ENCODE measurements around the gene MRPL52.

The MRPL52 gene

GRCh38 chr14:22808388-22809209, 21.1 kb upstream of the MRPL52 start:
- Histone ChIP-seq H3K4me3 (ENCODE audit: insufficient read depth, low read depth, low read length) (no peak overlapping the region), H3K9me3 (ENCODE audit: control insufficient read depth, low read length) (no peaks in the 10 kb centered on the region), H3K27ac (ENCODE audit: insufficient read depth, low read depth, low read length, poor library complexity, severe bottlenecking) (no peak overlapping the region), H3K36me3 (ENCODE audit: control insufficient read depth, insufficient read depth, low read length) (no peaks in the 10 kb centered on the region), H3K4me1 (ENCODE audit: control insufficient read depth, insufficient read depth, low read length) (no peaks in the 10 kb centered on the region), H3K27me3 (ENCODE audit: control insufficient read depth, insufficient read depth, low read length, poor library complexity, severe bottlenecking) (no peaks in the 10 kb centered on the region)
- WGBS, 2 experiments = 72 to 77% methylated on average over 5 of the region's 5 CpGs

DNA sequence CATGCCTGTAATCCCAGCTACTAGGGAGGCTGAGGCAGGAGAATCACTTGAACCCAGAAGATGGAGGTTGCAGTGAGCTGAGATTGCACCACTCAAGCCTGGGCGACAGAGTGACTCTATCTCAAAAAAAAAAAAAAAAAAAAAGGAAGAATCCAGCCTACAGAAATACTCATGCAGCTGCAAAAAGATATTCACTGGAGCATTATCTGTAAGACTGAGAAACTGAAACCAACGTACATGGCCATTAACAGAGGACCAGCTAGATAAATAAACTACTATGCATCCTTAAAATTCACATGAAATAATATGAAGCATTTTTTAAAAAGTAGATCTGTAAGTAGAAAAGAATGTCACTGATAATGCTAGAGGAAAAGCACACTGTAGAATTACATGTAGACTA, 18.0 kb upstream of the MRPL52 start:
- H3K9me3 ChIP-seq (ENCODE audit: control insufficient read depth, low read length) = no peaks in the 10 kb centered on the region
- no peaks in the 10 kb centered on the region for H3K36me3 ChIP-seq (ENCODE audit: control insufficient read depth, insufficient read depth, low read length)
- no peak overlapping the region for H3K4me3 ChIP-seq (ENCODE audit: insufficient read depth, low read depth, low read length)
- no peaks in the 10 kb centered on the region for H3K4me1 ChIP-seq (ENCODE audit: control insufficient read depth, insufficient read depth, low read length)
- H3K27ac ChIP-seq (ENCODE audit: insufficient read depth, low read depth, low read length, poor library complexity, severe bottlenecking) = no peak overlapping the region
- no peaks in the 10 kb centered on the region for H3K27me3 ChIP-seq (ENCODE audit: control insufficient read depth, insufficient read depth, low read length, poor library complexity, severe bottlenecking)
- WGBS, 2 experiments = 85 to 93% methylated on average over 2 of the region's 2 CpGs

DNA sequence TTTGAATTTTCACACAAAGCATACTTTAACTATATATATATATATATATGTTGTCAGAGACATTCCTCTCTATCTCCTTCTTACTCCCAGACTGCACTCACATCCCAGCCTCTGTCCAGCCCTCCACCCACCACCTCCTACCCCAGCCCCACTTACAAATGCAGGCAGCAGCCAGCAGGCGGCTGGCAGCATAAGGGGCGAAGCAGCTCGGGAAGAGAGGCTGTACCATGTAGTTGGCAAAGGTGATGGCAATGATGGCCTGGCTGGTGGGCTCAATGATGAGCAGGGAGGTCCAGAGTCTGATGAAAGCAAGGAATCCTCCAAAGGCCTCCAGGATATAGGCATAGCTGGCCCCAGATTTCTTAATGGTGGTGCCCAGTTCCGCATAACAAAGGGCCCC, 16.9 kb upstream of the MRPL52 start:
- Histone ChIP-seq H3K27me3 (ENCODE audit: control insufficient read depth, insufficient read depth, low read length, poor library complexity, severe bottlenecking) (no peaks in the 10 kb centered on the region), H3K9me3 (ENCODE audit: control insufficient read depth, low read length) (no peaks in the 10 kb centered on the region), H3K36me3 (ENCODE audit: control insufficient read depth, insufficient read depth, low read length) (no peaks in the 10 kb centered on the region), H3K27ac (ENCODE audit: insufficient read depth, low read depth, low read length, poor library complexity, severe bottlenecking) (no peak overlapping the region), H3K4me1 (ENCODE audit: control insufficient read depth, insufficient read depth, low read length) (no peaks in the 10 kb centered on the region), H3K4me3 (ENCODE audit: insufficient read depth, low read depth, low read length) (no peak overlapping the region)
- WGBS, 2 experiments = 72 to 80% methylated on average over 4 of the region's 4 CpGs

DNA sequence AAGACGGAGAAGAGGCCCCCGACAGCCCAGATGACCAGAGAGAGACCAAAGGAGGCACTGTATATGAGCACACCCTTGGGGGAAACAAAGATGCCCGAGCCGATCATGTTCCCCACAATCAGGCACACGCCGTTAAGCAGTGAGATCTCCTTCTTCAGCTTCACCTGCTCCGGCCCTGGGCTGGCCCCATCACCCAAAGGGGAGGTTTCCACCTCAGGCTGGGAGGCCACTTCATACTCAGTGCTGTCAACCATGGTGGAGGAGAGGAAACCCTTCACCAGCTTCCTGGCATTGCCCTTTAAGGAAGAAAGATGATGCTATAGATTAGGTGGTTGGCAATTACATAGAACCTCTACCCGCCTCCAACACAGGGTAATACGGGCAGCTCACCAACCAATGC, 16.5 kb upstream of the MRPL52 start:
- Histone ChIP-seq H3K4me1 (ENCODE audit: control insufficient read depth, insufficient read depth, low read length) (no peaks in the 10 kb centered on the region), H3K27ac (ENCODE audit: insufficient read depth, low read depth, low read length, poor library complexity, severe bottlenecking) (no peak overlapping the region), H3K4me3 (ENCODE audit: insufficient read depth, low read depth, low read length) (no peak overlapping the region), H3K9me3 (ENCODE audit: control insufficient read depth, low read length) (no peaks in the 10 kb centered on the region), H3K36me3 (ENCODE audit: control insufficient read depth, insufficient read depth, low read length) (no peaks in the 10 kb centered on the region), H3K27me3 (ENCODE audit: control insufficient read depth, insufficient read depth, low read length, poor library complexity, severe bottlenecking) (no peaks in the 10 kb centered on the region)
- 70 to 73% methylated on average over 9 of the region's 9 CpGs for WGBS, 2 experiments

DNA sequence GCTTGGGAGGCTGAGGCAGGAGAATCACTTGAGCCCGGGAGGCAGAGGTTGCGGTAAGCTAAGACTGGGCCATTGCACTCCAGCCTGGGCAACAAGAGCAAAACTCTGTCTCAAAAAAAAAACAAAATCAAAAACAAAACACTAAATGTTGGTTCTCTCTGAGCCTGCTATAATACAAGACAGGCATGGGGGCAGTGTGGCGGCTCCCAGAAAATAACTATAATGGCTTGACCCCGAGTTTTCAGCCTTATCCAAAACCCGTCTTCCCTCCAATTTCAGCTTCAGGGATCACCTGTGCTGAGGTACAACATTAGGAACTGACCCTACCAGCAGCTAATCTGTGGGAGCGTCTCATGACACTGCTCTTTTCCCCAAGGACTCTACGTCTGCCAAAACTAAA, 15.3 kb upstream of the MRPL52 start:
- H3K4me1 ChIP-seq (ENCODE audit: control insufficient read depth, insufficient read depth, low read length) = peaks cover 2% of the 10 kb centered on the region
- no peak overlapping the region for H3K4me3 ChIP-seq (ENCODE audit: insufficient read depth, low read depth, low read length)
- no peaks in the 10 kb centered on the region for H3K36me3 ChIP-seq (ENCODE audit: control insufficient read depth, insufficient read depth, low read length)
- 90 to 91% methylated on average over 7 of the region's 7 CpGs for WGBS, 2 experiments
- no peaks in the 10 kb centered on the region for H3K9me3 ChIP-seq (ENCODE audit: control insufficient read depth, low read length)
- no peak overlapping the region for H3K27ac ChIP-seq (ENCODE audit: insufficient read depth, low read depth, low read length, poor library complexity, severe bottlenecking)
- H3K27me3 ChIP-seq (ENCODE audit: control insufficient read depth, insufficient read depth, low read length, poor library complexity, severe bottlenecking) = peaks cover 2% of the 10 kb centered on the region

GRCh38 chr14:22814941-22815713, 14.6 kb upstream of the MRPL52 start, which contains the start of gene SLC7A7:
Gene SLC7A7, minus strand, starts transcription at chr14:22815435. Its CDS starts 2,037 bp downstream, at chr14:22813398.
- Histone ChIP-seq H3K4me3 (ENCODE audit: insufficient read depth, low read depth, low read length) (no peak within 1 kb of the TSS), H3K4me1 (ENCODE audit: control insufficient read depth, insufficient read depth, low read length) (peaks cover 5% of the 10 kb centered on the region), H3K36me3 (ENCODE audit: control insufficient read depth, insufficient read depth, low read length) (no peaks in the 10 kb centered on the region), H3K9me3 (ENCODE audit: control insufficient read depth, low read length) (no peaks in the 10 kb centered on the region), H3K27me3 (ENCODE audit: control insufficient read depth, insufficient read depth, low read length, poor library complexity, severe bottlenecking) (peaks cover 9% of the 10 kb centered on the region), H3K27ac (ENCODE audit: insufficient read depth, low read depth, low read length, poor library complexity, severe bottlenecking) (no peak within 1 kb of the TSS)
- WGBS, 2 experiments = 72 to 78% methylated on average over 10 of the region's 10 CpGs

DNA sequence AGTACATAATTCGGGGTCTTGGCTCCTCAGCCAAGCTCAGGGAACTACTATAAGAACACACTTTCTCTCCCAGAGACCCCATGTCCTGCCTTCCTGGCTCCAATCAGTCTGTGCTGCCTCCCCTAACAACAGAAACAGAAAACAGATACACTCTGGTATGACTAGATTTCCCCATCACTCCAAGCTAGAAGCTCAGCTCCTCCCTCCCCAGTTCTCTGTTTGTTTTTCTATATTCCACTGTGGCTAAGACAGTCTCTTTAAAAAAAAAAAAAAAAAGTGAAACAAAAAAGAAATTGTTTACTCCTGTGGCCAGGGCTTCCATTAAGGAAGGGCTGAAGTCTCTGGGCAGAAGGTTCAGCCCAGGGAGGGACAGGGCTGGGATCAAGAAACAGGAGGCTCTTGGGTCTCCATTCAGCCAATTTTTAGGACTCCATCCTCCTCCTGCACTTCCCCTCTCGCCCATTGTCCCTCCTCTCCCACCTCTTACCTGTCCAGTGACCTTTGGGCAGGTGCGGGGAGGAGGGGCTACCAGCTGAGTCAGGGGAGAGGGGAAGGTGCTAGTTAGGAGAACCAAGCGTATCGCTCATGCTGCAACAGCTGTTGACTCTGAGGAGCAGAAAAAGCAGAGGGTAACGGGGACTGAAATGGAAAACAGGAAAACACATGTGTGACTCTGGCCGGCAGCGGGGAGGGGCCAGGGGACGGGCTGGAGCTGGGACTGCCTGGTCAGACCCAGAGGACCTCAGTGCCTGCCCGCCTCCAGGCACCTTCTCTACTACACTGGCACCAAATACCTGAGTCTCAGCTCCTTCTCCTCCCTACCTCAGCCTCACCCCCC, 10.3 kb upstream of the MRPL52 start:
- Histone ChIP-seq H3K4me3 (ENCODE audit: insufficient read depth, low read depth, low read length) (no peak overlapping the region), H3K4me1 (ENCODE audit: control insufficient read depth, insufficient read depth, low read length) (peaks cover 19% of the 10 kb centered on the region), H3K27ac (ENCODE audit: insufficient read depth, low read depth, low read length, poor library complexity, severe bottlenecking) (no peak overlapping the region), H3K9me3 (ENCODE audit: control insufficient read depth, low read length) (no peaks in the 10 kb centered on the region), H3K36me3 (ENCODE audit: control insufficient read depth, insufficient read depth, low read length) (no peaks in the 10 kb centered on the region), H3K27me3 (ENCODE audit: control insufficient read depth, insufficient read depth, low read length, poor library complexity, severe bottlenecking) (peaks cover 47% of the 10 kb centered on the region)
- WGBS, 2 experiments = 48 to 50% methylated on average over 9 to 10 of the region's 10 CpGs

- H3K9me3 ChIP-seq (ENCODE audit: control insufficient read depth, low read length) = no peaks in the 10 kb centered on the region
- H3K4me1 ChIP-seq (ENCODE audit: control insufficient read depth, insufficient read depth, low read length) = peaks cover 19% of the 10 kb centered on the region
- peaks cover 47% of the 10 kb centered on the region for H3K27me3 ChIP-seq (ENCODE audit: control insufficient read depth, insufficient read depth, low read length, poor library complexity, severe bottlenecking)
- WGBS, 2 experiments = 59 to 75% methylated on average over 1 of the region's 1 CpG
- no peak overlapping the region for H3K4me3 ChIP-seq (ENCODE audit: insufficient read depth, low read depth, low read length)
- no peak overlapping the region for H3K27ac ChIP-seq (ENCODE audit: insufficient read depth, low read depth, low read length, poor library complexity, severe bottlenecking)
- H3K36me3 ChIP-seq (ENCODE audit: control insufficient read depth, insufficient read depth, low read length) = no peaks in the 10 kb centered on the region
Observed at GRCh38 chr14:22820731-22821130, 9.0 kb upstream of the MRPL52 start.

- Histone ChIP-seq H3K9me3 (ENCODE audit: control insufficient read depth, low read length) (no peaks in the 10 kb centered on the region), H3K27me3 (ENCODE audit: control insufficient read depth, insufficient read depth, low read length, poor library complexity, severe bottlenecking) (peaks cover 47% of the 10 kb centered on the region), H3K4me3 (ENCODE audit: insufficient read depth, low read depth, low read length) (no peak overlapping the region), H3K36me3 (ENCODE audit: control insufficient read depth, insufficient read depth, low read length) (no peaks in the 10 kb centered on the region), H3K4me1 (ENCODE audit: control insufficient read depth, insufficient read depth, low read length) (peaks cover 19% of the 10 kb centered on the region), H3K27ac (ENCODE audit: insufficient read depth, low read depth, low read length, poor library complexity, severe bottlenecking) (no peak overlapping the region)
- WGBS, 2 experiments = 18 to 19% methylated on average over 24 of the region's 24 CpGs
Observed at GRCh38 chr14:22821193-22822015, 8.3 kb upstream of the MRPL52 start.
